GM23338 (cell line): ENCODE data around the gene DMKN. TPM values are rescaled to one million over a fixed set of nuclear protein-coding genes. Genes with fewer than 3 reads are reported as not detected.
A peak's percentile ranks its signal among the peaks of the same experiment; 100 is the strongest.

Source experiments
- ATAC-seq: fragments of 200-7000 bp; cut with Tn5 transposase; 3 replicates; pipeline ENCODE4 v1.9.1; 2020
- DNase-seq: peaks from one replicate; pipeline ENCODE4 v3.0.0-alpha.2; 2015; ENCODE audit warnings: low spot score
- H2AFZ ChIP-seq: fragments of 200-600 bp; sonication (generic); 2 replicates; pipeline ENCODE4 v1.8.0; 2016; ENCODE audit warnings: antibody characterized with exemption, mild to moderate bottlenecking, moderate library complexity
- H3F3A ChIP-seq: fragments of 200-600 bp; sonication (generic); replicated peaks from 2 replicates; pipeline ENCODE4 v1.8.0; 2017; ENCODE audit warnings: antibody characterized with exemption, mixed run types, low read depth
- H3K27ac ChIP-seq: fragments of 200-600 bp; sonication (generic); 2 replicates; pipeline ENCODE4 v1.6.1; 2016; ENCODE audit warnings: low read depth
- H3K27me3 ChIP-seq: fragments of 200-600 bp; sonication (generic); 2 replicates; pipeline ENCODE4 v1.8.0; 2016; ENCODE audit warnings: mild to moderate bottlenecking, mixed run types, moderate library complexity; ENCODE audit not compliant: insufficient read depth
- H3K36me3 ChIP-seq: fragments of 200-600 bp; sonication (generic); 2 replicates; pipeline ENCODE4 v1.8.0; 2016; ENCODE audit warnings: mild to moderate bottlenecking; ENCODE audit not compliant: insufficient read depth
- H3K4me1 ChIP-seq: fragments of 200-600 bp; sonication (generic); 2 replicates; pipeline ENCODE4 v1.8.0; 2016; ENCODE audit warnings: mild to moderate bottlenecking, moderate library complexity; ENCODE audit not compliant: insufficient read depth
- H3K4me2 ChIP-seq: fragments of 200-600 bp; sonication (generic); 2 replicates; pipeline ENCODE4 v1.7.1; 2017; ENCODE audit warnings: mixed run types
- H3K4me3 ChIP-seq: fragments of 200-600 bp; sonication (generic); 2 replicates; pipeline ENCODE4 v1.6.1; 2016; ENCODE audit warnings: mixed run types
- H3K79me2 ChIP-seq: fragments of 200-600 bp; sonication (generic); replicated peaks from 2 replicates; pipeline ENCODE4 v1.8.0; 2017; ENCODE audit warnings: mild to moderate bottlenecking; ENCODE audit not compliant: insufficient read depth
- H3K9me2 ChIP-seq: fragments of 200-600 bp; sonication (generic); 2 replicates; pipeline ENCODE4 v1.8.0; 2017; ENCODE audit not compliant: insufficient read depth
- H4K20me1 ChIP-seq: fragments of 200-600 bp; sonication (generic); replicated peaks from 2 replicates; pipeline ENCODE4 v1.8.0; 2017; ENCODE audit warnings: mild to moderate bottlenecking; ENCODE audit not compliant: insufficient read depth
- H3K27ac Mint-ChIP-seq: 2 replicates; pipeline ENCODE4 v1.8.0; 2020; ENCODE audit warnings: inconsistent platforms, mild to moderate bottlenecking, moderate library complexity, mixed read lengths
- H3K27me3 Mint-ChIP-seq: 3 replicates; pipeline ENCODE4 v1.8.0; 2022; ENCODE audit warnings: low read depth, mild to moderate bottlenecking, moderate library complexity, mixed read lengths, inconsistent platforms; ENCODE audit not compliant: insufficient read depth, poor library complexity
- H3K36me3 Mint-ChIP-seq: 3 replicates; pipeline ENCODE4 v1.8.0; 2021; ENCODE audit warnings: low read depth, mild to moderate bottlenecking, inconsistent platforms, moderate library complexity, mixed read lengths
- H3K4me1 Mint-ChIP-seq: 3 replicates; pipeline ENCODE4 v1.8.0; 2020; ENCODE audit warnings: mild to moderate bottlenecking, inconsistent platforms, mixed read lengths
- H3K4me3 Mint-ChIP-seq: 3 replicates; pipeline ENCODE4 v1.8.0; 2021; ENCODE audit warnings: moderate library complexity, mild to moderate bottlenecking, inconsistent platforms, mixed read lengths
- H3K9me3 Mint-ChIP-seq: 3 replicates; pipeline ENCODE4 v1.8.0; 2020; ENCODE audit warnings: moderate library complexity, mild to moderate bottlenecking, inconsistent platforms, mixed read lengths
- CREB1 ChIP-seq: fragments of 250-450 bp; sonication (Bioruptor Pico); IDR thresholded peaks from 2 replicates; pipeline ENCODE4 v1.5.0; 2020; ENCODE audit warnings: low read depth, mild to moderate bottlenecking, moderate library complexity
- EZH2 ChIP-seq: fragments of 200-600 bp; sonication (generic); IDR thresholded peaks from one replicate; pipeline ENCODE4 v1.8.0; 2017; ENCODE audit warnings: antibody characterized with exemption, mild to moderate bottlenecking, low read depth; ENCODE audit not compliant: unreplicated experiment
- EZH2phosphoT487 ChIP-seq: fragments of 200-600 bp; sonication (generic); IDR thresholded peaks from one replicate; pipeline ENCODE4 v1.8.1; 2018; ENCODE audit warnings: antibody characterized with exemption; ENCODE audit not compliant: unreplicated experiment
- JUNB ChIP-seq: IDR thresholded peaks from one replicate; pipeline ENCODE4 v1.6.1; 2016; ENCODE audit warnings: antibody characterized with exemption; ENCODE audit not compliant: unreplicated experiment
- NANOG ChIP-seq: IDR thresholded peaks from 2 replicates; pipeline ENCODE4 v1.6.1; 2016; ENCODE audit warnings: antibody characterized with exemption, borderline replicate concordance
- POLR2AphosphoS5 ChIP-seq: IDR thresholded peaks from 2 replicates; pipeline ENCODE4 v1.6.1; 2016; ENCODE audit warnings: antibody characterized with exemption, low read depth
- STAT1 ChIP-seq: IDR thresholded peaks from one replicate; pipeline ENCODE4 v1.6.1; 2016; ENCODE audit warnings: antibody characterized with exemption; ENCODE audit not compliant: unreplicated experiment
- ZNF114 ChIP-seq: fragments of 250-450 bp; sonication (Bioruptor Pico); IDR thresholded peaks from 2 replicates; pipeline ENCODE4 v1.5.0; 2020; ENCODE audit warnings: mild to moderate bottlenecking, moderate library complexity
- ZNF331 ChIP-seq: fragments of 250-450 bp; sonication (Bioruptor Pico); IDR thresholded peaks from 2 replicates; pipeline ENCODE4 v1.5.0; 2020; ENCODE audit warnings: low read depth, mild to moderate bottlenecking, moderate library complexity
- polyA plus RNA-seq: library from polyadenylated mRNA; unstranded; fragments of >200 nt; fragmentation: Nextera tagmentation; extraction: Ambion mirVana; gene quantifications from 2 replicates; pipeline ENCODE4 v1.2.1, GENCODE V29; 2016
- total RNA-seq: library from RNA; depleted of rRNA; stranded (reverse); fragments of >200 nt; shearing (Covaris generic); gene quantifications from 2 replicates; pipeline ENCODE4 v1.2.3, GENCODE V29; 2014
- TF ChIP-seq, protein P1 (sequence below): IDR thresholded peaks from one replicate; pipeline ENCODE4 v1.6.1; 2018; ENCODE audit warnings: antibody characterized with exemption; ENCODE audit not compliant: unreplicated experiment
- TF ChIP-seq, protein P2 (sequence below): fragments of 250-450 bp; sonication (Bioruptor Pico); IDR thresholded peaks from 2 replicates; pipeline ENCODE4 v1.5.0; 2020; ENCODE audit warnings: mild to moderate bottlenecking, moderate library complexity
- TF ChIP-seq, protein P3 (sequence below), 2 experiments: fragments of 200-600 bp in 1 of 2; sonication (generic) in 1 of 2; conservative IDR thresholded peaks; 2 replicates each; pipeline versions ENCODE4 v1.5.1 to v1.6.1; 2016 to 2017; ENCODE audit warnings: antibody characterized with exemption in 2 of 2, low read depth in 2 of 2, mild to moderate bottlenecking in 2 of 2, moderate library complexity in 1 of 2
- TF ChIP-seq, protein P4 (sequence below): IDR thresholded peaks from 2 replicates; pipeline ENCODE4 v1.6.1; 2016; ENCODE audit warnings: antibody characterized with exemption

The DMKN gene
- total and polyA plus RNA-seq, 2 experiments from 2014 or later = 259 to 569 TPM

DNA sequence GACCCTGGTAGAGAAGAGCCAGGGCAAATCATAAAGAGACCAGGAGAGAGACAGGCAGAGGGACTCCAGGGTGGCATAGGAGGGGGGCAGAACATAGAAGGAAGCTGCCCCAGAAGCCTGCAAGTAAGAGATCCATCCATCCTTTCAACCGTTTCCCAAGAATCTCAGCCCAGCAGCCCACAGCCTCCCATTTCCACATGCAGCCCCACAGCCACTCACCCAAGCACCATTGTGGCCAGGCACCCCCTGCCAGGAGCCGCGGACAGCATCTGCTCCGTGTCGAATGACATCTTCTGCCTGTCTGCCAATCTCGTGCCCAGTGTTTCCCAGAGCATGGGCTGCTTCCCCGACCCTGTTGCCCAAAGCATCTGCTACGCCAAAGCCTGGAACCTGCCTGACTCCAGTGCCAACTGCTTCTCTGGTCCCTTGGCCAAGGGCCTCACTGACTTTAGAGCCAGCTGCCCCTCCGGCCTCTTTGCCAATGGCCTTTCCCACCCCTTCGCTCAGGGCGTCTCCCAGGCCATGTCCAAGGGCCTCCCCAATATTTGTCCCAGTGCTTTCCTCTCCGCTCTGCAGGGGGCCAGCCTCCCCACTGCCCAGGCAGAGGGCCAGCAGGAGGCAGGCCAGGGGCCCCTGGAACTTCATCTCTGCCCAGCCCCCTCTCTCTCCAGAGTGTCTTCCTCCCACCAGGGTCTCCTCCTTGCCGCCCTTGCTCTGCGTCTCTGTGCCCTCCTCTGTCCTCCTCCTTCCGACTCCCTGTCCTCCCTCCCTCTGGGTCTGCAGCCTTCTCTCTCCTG is 420 bp downstream of the DMKN start:
- H2AFZ ChIP-seq = peak overlapping the region; percentile 99
- ATAC-seq (no peak), DNase-seq (no peak)
- peaks cover 26% of the 10 kb centered on the region for H3K4me1 ChIP-seq
- no peaks in the 10 kb centered on the region for H3K9me2 ChIP-seq
- 0 out of 2 replicates have a peak, but pooled peaks cover 2% of the 10 kb centered on the region for H3K36me3 ChIP-seq
- H3K27me3 ChIP-seq = peaks cover 2% of the 10 kb centered on the region; the same call in 1 of the 2 replicates
- Mint-ChIP-seq H3K9me3 (no peaks in the 10 kb centered on the region; the same call in 1 of the 3 replicates), H3K36me3 (peaks cover 13% of the 10 kb centered on the region), H3K27me3 (peaks cover 12% of the 10 kb centered on the region), H3K27ac (no peak overlapping the region), H3K4me3 (peak overlapping the region; percentile 44; the same call in 2 of the 3 replicates), H3K4me1 (peaks cover 26% of the 10 kb centered on the region)
- H3K79me2 ChIP-seq = peaks cover 17% of the 10 kb centered on the region
- no peak overlapping the region for H3K27ac ChIP-seq
- H4K20me1 ChIP-seq = peaks cover 5% of the 10 kb centered on the region; the same call in 1 of the 2 replicates
- TF ChIP-seq, protein P1, sequence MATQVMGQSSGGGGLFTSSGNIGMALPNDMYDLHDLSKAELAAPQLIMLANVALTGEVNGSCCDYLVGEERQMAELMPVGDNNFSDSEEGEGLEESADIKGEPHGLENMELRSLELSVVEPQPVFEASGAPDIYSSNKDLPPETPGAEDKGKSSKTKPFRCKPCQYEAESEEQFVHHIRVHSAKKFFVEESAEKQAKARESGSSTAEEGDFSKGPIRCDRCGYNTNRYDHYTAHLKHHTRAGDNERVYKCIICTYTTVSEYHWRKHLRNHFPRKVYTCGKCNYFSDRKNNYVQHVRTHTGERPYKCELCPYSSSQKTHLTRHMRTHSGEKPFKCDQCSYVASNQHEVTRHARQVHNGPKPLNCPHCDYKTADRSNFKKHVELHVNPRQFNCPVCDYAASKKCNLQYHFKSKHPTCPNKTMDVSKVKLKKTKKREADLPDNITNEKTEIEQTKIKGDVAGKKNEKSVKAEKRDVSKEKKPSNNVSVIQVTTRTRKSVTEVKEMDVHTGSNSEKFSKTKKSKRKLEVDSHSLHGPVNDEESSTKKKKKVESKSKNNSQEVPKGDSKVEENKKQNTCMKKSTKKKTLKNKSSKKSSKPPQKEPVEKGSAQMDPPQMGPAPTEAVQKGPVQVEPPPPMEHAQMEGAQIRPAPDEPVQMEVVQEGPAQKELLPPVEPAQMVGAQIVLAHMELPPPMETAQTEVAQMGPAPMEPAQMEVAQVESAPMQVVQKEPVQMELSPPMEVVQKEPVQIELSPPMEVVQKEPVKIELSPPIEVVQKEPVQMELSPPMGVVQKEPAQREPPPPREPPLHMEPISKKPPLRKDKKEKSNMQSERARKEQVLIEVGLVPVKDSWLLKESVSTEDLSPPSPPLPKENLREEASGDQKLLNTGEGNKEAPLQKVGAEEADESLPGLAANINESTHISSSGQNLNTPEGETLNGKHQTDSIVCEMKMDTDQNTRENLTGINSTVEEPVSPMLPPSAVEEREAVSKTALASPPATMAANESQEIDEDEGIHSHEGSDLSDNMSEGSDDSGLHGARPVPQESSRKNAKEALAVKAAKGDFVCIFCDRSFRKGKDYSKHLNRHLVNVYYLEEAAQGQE = no peak
- TF ChIP-seq, protein P2, sequence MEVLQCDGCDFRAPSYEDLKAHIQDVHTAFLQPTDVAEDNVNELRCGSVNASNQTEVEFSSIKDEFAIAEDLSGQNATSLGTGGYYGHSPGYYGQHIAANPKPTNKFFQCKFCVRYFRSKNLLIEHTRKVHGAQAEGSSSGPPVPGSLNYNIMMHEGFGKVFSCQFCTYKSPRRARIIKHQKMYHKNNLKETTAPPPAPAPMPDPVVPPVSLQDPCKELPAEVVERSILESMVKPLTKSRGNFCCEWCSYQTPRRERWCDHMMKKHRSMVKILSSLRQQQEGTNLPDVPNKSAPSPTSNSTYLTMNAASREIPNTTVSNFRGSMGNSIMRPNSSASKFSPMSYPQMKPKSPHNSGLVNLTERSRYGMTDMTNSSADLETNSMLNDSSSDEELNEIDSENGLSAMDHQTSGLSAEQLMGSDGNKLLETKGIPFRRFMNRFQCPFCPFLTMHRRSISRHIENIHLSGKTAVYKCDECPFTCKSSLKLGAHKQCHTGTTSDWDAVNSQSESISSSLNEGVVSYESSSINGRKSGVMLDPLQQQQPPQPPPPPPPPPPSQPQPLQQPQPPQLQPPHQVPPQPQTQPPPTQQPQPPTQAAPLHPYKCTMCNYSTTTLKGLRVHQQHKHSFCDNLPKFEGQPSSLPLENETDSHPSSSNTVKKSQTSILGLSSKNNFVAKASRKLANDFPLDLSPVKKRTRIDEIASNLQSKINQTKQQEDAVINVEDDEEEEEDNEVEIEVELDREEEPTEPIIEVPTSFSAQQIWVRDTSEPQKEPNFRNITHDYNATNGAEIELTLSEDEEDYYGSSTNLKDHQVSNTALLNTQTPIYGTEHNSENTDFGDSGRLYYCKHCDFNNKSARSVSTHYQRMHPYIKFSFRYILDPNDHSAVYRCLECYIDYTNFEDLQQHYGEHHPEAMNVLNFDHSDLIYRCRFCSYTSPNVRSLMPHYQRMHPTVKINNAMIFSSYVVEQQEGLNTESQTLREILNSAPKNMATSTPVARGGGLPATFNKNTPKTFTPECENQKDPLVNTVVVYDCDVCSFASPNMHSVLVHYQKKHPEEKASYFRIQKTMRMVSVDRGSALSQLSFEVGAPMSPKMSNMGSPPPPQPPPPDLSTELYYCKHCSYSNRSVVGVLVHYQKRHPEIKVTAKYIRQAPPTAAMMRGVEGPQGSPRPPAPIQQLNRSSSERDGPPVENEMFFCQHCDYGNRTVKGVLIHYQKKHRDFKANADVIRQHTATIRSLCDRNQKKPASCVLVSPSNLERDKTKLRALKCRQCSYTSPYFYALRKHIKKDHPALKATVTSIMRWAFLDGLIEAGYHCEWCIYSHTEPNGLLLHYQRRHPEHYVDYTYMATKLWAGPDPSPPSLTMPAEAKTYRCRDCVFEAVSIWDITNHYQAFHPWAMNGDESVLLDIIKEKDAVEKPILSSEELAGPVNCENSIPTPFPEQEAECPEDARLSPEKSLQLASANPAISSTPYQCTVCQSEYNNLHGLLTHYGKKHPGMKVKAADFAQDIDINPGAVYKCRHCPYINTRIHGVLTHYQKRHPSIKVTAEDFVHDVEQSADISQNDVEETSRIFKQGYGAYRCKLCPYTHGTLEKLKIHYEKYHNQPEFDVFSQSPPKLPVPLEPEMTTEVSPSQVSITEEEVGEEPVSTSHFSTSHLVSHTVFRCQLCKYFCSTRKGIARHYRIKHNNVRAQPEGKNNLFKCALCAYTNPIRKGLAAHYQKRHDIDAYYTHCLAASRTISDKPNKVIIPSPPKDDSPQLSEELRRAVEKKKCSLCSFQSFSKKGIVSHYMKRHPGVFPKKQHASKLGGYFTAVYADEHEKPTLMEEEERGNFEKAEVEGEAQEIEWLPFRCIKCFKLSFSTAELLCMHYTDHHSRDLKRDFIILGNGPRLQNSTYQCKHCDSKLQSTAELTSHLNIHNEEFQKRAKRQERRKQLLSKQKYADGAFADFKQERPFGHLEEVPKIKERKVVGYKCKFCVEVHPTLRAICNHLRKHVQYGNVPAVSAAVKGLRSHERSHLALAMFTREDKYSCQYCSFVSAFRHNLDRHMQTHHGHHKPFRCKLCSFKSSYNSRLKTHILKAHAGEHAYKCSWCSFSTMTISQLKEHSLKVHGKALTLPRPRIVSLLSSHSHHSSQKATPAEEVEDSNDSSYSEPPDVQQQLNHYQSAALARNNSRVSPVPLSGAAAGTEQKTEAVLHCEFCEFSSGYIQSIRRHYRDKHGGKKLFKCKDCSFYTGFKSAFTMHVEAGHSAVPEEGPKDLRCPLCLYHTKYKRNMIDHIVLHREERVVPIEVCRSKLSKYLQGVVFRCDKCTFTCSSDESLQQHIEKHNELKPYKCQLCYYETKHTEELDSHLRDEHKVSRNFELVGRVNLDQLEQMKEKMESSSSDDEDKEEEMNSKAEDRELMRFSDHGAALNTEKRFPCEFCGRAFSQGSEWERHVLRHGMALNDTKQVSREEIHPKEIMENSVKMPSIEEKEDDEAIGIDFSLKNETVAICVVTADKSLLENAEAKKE (CRISPR knock-in tag) = no peak
- TF ChIP-seq NANOG (no peak), STAT1 (no peak), ZNF114 (CRISPR knock-in tag) (no peak), EZH2phosphoT487 (no peak), POLR2AphosphoS5 (no peak), ZNF331 (CRISPR knock-in tag) (no peak), EZH2 (no peak), JUNB (no peak), CREB1 (no peak)
- TF ChIP-seq, protein P3, sequence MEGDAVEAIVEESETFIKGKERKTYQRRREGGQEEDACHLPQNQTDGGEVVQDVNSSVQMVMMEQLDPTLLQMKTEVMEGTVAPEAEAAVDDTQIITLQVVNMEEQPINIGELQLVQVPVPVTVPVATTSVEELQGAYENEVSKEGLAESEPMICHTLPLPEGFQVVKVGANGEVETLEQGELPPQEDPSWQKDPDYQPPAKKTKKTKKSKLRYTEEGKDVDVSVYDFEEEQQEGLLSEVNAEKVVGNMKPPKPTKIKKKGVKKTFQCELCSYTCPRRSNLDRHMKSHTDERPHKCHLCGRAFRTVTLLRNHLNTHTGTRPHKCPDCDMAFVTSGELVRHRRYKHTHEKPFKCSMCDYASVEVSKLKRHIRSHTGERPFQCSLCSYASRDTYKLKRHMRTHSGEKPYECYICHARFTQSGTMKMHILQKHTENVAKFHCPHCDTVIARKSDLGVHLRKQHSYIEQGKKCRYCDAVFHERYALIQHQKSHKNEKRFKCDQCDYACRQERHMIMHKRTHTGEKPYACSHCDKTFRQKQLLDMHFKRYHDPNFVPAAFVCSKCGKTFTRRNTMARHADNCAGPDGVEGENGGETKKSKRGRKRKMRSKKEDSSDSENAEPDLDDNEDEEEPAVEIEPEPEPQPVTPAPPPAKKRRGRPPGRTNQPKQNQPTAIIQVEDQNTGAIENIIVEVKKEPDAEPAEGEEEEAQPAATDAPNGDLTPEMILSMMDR (conservative IDR thresholded peaks at IDR 0.05; ENCODE audit: low read depth in 2 of 2) = no peak
- TF ChIP-seq, protein P4, sequence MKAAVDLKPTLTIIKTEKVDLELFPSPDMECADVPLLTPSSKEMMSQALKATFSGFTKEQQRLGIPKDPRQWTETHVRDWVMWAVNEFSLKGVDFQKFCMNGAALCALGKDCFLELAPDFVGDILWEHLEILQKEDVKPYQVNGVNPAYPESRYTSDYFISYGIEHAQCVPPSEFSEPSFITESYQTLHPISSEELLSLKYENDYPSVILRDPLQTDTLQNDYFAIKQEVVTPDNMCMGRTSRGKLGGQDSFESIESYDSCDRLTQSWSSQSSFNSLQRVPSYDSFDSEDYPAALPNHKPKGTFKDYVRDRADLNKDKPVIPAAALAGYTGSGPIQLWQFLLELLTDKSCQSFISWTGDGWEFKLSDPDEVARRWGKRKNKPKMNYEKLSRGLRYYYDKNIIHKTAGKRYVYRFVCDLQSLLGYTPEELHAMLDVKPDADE = no peak
- no peaks in the 10 kb centered on the region for H3F3A ChIP-seq
- peak overlapping the region; percentile 63 for H3K4me3 ChIP-seq
- H3K4me2 ChIP-seq = peak overlapping the region; percentile 90
